Psoas muscle (tissue), 8 donors: ENCODE data around the gene PUSL1. TPM values are rescaled to one million over a fixed set of nuclear protein-coding genes. Genes with fewer than 3 reads are reported as not detected.

Source experiments
- ATAC-seq, 4 donors: fragments of 200-7000 bp; cut with Tn5 transposase; one replicate each; pipeline ENCODE4 v1.9.1; 2020; ENCODE audit warnings: moderate library complexity in 3 of 4, mild to moderate bottlenecking in 2 of 4
- DNase-seq, 2 donors: peaks; one replicate each; pipeline ENCODE4 v3.0.0-alpha.2; 2020
- H3K27ac ChIP-seq: fragments of 200-600 bp; one replicate; pipeline ENCODE4 v1.8.0; 2022
- H3K27me3 ChIP-seq, 3 donors: fragments of 200-600 bp in 1 of 3; one replicate each; pipeline versions ENCODE4 v1.6.1 to v1.8.0; 2013 to 2022; ENCODE audit warnings: low read length in 2 of 3, mild to moderate bottlenecking in 2 of 3, moderate library complexity in 1 of 3; ENCODE audit not compliant: insufficient read depth in 3 of 3
- H3K36me3 ChIP-seq, 2 donors: fragments of 200-600 bp in 1 of 2; one replicate each; pipeline versions ENCODE4 v1.6.1 to v1.8.0; 2013 to 2022; ENCODE audit warnings: low read depth in 1 of 2, mild to moderate bottlenecking in 1 of 2, moderate library complexity in 1 of 2; ENCODE audit not compliant: insufficient read depth in 1 of 2
- H3K4me1 ChIP-seq: fragments of 200-600 bp; one replicate; pipeline ENCODE4 v1.8.0; 2022
- H3K4me3 ChIP-seq: fragments of 200-600 bp; one replicate; pipeline ENCODE4 v1.8.0; 2022; ENCODE audit warnings: mild to moderate bottlenecking
- H3K9me3 ChIP-seq: fragments of 200-600 bp; one replicate; pipeline ENCODE4 v1.8.0; 2022
- CTCF ChIP-seq: fragments of 200-600 bp; IDR thresholded peaks from one replicate; pipeline ENCODE4 v1.8.0; 2022; ENCODE audit warnings: antibody characterized with exemption
- WGBS, 3 donors: extraction: QIAGEN DNeasy Blood & Tissue Kit; methylation state at CpG; one replicate each; pipeline versions ENCODE4 v1.1.6 to v1.1.7; 2013; 5-methylcytosine and 5-hydroxymethylcytosine counted together
- intact Hi-C, 2 donors: fragments of 100-400 bp; cut with DNase I; formaldehyde crosslinking; loops; one replicate each; pipeline versions ENCODE4 v1.11.0 to v1.14.2; 2022
- polyA plus RNA-seq, 3 donors: library from polyadenylated mRNA; stranded (reverse); fragments of 200-250 nt; gene quantifications; one replicate each; pipeline ENCODE4 v1.2.3, GENCODE V29; 2013
- total RNA-seq, 4 donors: library from RNA; stranded (reverse); fragmentation: NEBNext Ultra II Directional in 2 of 4; extraction: Animal tissue kit (Norgen Biotek cat#: 25700) in 2 of 4; gene quantifications; one replicate each; pipeline versions ENCODE4 v1.2.1 to v1.2.4, GENCODE V29; 2021 to 2023
- donor health status: healthy with polysubstance abuse.
- donor health status: DM: no; HTN: no; CAD: no; lungs with moderate emphysema.
- donor health status: Bipolar disorder and iron deficiency.
- donor health status: healthy.
- donor health status: DM: yes; HTN: yes; CAD: no.
- donor health status: DM: no; HTN: no; CAD: no.
- donor health status: DM: no; HTN: no; CAD: no.
- donor health status: DM: yes; HTN: yes; CAD: no.

The PUSL1 gene
- total and polyA plus RNA-seq, 7 donors, result 3.7 to 9.1 (median 7.3) TPM

DNA sequence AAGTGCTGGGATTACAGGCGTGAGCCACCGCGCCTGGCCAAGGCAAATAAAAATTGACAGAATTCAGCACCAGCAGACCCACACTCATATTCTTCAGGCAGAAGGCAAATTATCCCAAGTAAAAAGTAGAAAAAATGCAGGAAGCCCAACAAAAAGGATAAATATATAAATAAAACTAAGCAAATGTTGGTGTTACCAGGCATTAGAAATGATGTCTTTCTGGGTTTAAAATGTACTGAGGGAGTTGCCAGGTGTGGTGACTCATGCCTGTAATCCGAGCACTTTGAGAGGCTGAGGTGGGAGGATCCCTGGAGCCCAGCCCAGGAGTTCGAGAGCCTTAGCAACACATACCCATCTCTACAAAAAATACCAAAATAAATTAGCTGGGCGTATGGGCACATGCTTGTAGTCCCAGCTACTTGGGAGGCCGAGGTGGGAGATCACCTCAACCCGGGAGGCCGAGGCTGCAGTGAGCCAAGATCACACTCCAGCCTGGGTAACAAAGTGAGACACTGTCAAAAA is 9.8 kb downstream of the PUSL1 start:
- no peaks in the 10 kb centered on the region for H3K27me3 ChIP-seq
- H3K4me1 ChIP-seq, result peaks cover 46% of the 10 kb centered on the region
- peaks cover 7 to 65% of the 10 kb centered on the region in 2 donors for H3K36me3 ChIP-seq
- DNase-seq (peak; percentile 88 to 91), ATAC-seq (peak; percentile 78 to 91 (median 86))
- no peak for TF ChIP-seq CTCF
- intact Hi-C loops, result no loop called here
- no peaks in the 10 kb centered on the region for H3K9me3 ChIP-seq
- no peak overlapping the region for H3K4me3 ChIP-seq
- H3K27ac ChIP-seq, result peak overlapping the region; percentile 67
- WGBS, 3 donors, result 34 to 44% (median 39%) methylated on average over 9 of the region's 9 CpGs

DNA sequence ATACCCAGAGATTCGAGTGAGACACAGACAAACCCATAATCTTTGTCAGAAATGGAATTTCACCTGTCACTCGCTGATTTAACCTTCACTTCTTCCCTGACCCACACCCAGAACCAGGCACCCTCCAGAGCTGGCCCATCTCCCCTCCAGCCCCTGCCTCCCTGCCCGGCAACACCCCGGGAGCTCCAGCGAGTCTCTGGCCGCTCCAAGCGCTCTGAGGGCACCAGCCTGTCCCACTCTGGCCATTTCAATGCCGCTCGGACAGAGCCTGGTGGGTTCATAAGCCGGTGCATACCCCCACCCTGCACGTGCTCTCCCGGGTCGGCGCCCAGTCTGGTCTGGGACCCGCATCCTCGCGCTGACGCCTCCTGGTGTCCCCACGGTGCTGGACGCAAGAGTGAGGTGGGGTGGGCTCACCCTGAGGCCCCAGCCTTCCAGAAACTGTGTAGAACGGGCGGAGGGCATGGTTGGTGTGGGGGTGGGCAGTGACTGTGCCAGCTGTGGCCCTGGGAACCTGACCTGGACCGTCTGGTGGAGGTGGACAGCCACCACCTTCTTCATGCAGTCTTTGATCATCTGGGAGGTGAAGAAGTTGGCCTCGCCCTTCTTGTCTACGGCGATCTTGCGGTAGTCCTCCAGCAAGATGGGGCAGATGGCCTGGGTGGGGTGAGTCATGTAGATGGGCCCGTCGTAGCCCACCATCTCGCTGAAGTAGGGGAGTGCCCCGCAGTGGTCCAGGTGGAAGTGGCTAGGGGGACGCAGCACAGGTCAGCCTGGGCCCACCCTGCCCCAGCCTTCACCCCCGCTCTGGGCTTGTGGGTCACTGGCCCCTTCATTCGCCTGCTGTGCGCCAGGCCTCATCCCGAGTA is 10.6 kb downstream of the PUSL1 start:
- DNase-seq (no peak), ATAC-seq (no peak)
- intact Hi-C loops, result no loop called here
- no peaks in the 10 kb centered on the region for H3K9me3 ChIP-seq
- no peaks in the 10 kb centered on the region for H3K27me3 ChIP-seq
- WGBS, 3 donors, result 83 to 89% (median 83%) methylated on average over 36 of the region's 36 CpGs
- H3K4me3 ChIP-seq, result no peak overlapping the region
- peaks cover 50% of the 10 kb centered on the region for H3K4me1 ChIP-seq
- peaks cover 4 to 57% of the 10 kb centered on the region in 2 donors for H3K36me3 ChIP-seq
- TF ChIP-seq CTCF, result no peak
- H3K27ac ChIP-seq, result peak overlapping the region; percentile 67

- ATAC-seq, result no peak
- DNase-seq, result no peak
- Histone ChIP-seq H3K4me1 (peaks cover 50% of the 10 kb centered on the region), H3K27me3 (no peaks in the 10 kb centered on the region), H3K27ac (no peak overlapping the region), H3K9me3 (no peaks in the 10 kb centered on the region), H3K4me3 (no peak overlapping the region), H3K36me3 (peaks cover under 1 to 51% of the 10 kb centered on the region in 2 donors)
- intact Hi-C loops, result no loop called here
- 87 to 91% (median 91%) methylated on average over 13 of the region's 13 CpGs for WGBS, 3 donors
- TF ChIP-seq CTCF, result no peak
Observed at GRCh38 chr1:1319646-1319941, 11.2 kb downstream of the PUSL1 start.

GRCh38 chr1:1320666-1321448 is 12.5 kb downstream of the PUSL1 start:
- H3K9me3 ChIP-seq, result no peaks in the 10 kb centered on the region
- no peak for TF ChIP-seq CTCF
- H3K4me3 ChIP-seq, result no peak overlapping the region
- H3K27ac ChIP-seq, result peak overlapping the region; percentile 30
- DNase-seq (no peak), ATAC-seq (no peak)
- intact Hi-C loops, result no loop called here
- 61 to 64% (median 61%) methylated on average over 23 of the region's 23 CpGs for WGBS, 3 donors
- H3K27me3 ChIP-seq, result no peaks in the 10 kb centered on the region
- H3K36me3 ChIP-seq, result peaks cover 0 to 42% of the 10 kb centered on the region in 2 donors
- peaks cover 56% of the 10 kb centered on the region for H3K4me1 ChIP-seq
